ENCODE data around the gene TMEM134. TPM values are rescaled to one million over a fixed set of nuclear protein-coding genes. Genes with fewer than 3 reads are reported as not detected.

TMEM134 gene
- polyA plus RNA-seq, 2 of the 4 experiments (the other 2 are of a cell fraction): 18.8 to 20.6 TPM

GRCh38 chr11:67422891-67423290, 46.2 kb downstream of the TMEM134 start:
- 77% methylated on average over 6 of the region's 6 CpGs for WGBS (ENCODE audit: missing lambda C conversion rate)
- Histone ChIP-seq H3K4me2 (no peak overlapping the region), H3K4me1 (peaks cover 13% of the 10 kb centered on the region), H3K4me3 (no peak overlapping the region), H3K9me3 (no peaks in the 10 kb centered on the region), H3K27ac (no peak overlapping the region)
- ATAC-seq (no peak), FAIRE-seq (no peak), DNase-seq (ENCODE audit: low read depth in 1 of 2, low spot score in 1 of 2) (no peak)
- CTCF ChIA-PET: interaction anchor here (1.0 to 3.0 kb wide), 2 partner anchors 21 to 66 kb away, joined by 4 to 18 read pairs; partner anchors contain the start of gene PPP1CA
- TF ChIP-seq, protein P1, sequence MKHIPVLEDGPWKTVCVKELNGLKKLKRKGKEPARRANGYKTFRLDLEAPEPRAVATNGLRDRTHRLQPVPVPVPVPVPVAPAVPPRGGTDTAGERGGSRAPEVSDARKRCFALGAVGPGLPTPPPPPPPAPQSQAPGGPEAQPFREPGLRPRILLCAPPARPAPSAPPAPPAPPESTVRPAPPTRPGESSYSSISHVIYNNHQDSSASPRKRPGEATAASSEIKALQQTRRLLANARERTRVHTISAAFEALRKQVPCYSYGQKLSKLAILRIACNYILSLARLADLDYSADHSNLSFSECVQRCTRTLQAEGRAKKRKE (CRISPR knock-in tag; IDR thresholded peaks at IDR 0.05; ENCODE audit: low read depth): no peak
- TF ChIP-seq, protein P2, sequence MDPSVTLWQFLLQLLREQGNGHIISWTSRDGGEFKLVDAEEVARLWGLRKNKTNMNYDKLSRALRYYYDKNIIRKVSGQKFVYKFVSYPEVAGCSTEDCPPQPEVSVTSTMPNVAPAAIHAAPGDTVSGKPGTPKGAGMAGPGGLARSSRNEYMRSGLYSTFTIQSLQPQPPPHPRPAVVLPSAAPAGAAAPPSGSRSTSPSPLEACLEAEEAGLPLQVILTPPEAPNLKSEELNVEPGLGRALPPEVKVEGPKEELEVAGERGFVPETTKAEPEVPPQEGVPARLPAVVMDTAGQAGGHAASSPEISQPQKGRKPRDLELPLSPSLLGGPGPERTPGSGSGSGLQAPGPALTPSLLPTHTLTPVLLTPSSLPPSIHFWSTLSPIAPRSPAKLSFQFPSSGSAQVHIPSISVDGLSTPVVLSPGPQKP (IDR thresholded peaks at IDR 0.05; ENCODE audit: low read depth, low read length): no peak
- no peak for TF ChIP-seq RCOR1 (IDR thresholded peaks at IDR 0.05; ENCODE audit: low read depth, low read length)
- POLR2A ChIA-PET: no interaction called here

DNA sequence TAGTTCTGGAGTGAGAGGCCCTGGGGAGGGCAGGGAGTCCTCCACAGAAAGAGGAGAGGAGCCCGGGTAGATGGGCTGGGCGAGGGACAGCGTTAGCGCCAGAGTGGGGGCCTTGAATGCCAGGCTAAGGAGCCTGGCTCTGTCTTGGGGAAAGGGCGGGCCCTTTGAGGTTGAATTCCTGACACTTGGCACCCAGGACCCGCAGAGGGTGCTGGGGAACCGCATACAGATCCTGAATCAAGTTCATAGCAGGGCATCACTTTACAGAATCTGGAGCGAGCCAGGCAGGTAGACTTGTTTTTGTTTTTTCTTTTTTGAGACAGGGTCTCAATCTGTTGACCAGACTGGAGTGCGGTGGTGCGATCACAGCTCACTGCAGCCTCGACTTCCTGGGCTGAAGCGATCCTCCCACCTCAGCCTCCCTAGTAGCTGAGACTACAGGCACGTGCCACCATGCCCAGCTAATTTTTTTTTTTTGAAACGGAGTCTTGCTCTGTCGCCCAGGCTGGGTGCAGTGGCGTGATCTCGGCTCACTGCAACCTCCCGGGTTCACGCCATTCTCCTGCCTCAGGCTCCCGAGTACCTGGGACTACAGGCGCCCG, 47.5 kb downstream of the TMEM134 start:
- DNase-seq (ENCODE audit: low read depth in 1 of 2, low spot score in 1 of 2): peak in 1 of 2 experiments; percentile 41
- FAIRE-seq: no peak
- POLR2A ChIA-PET: interaction anchor here (0.7 to 1.7 kb wide), 5 partner anchors 10 to 133 kb away, joined by 3 to 12 read pairs (median 5); partner anchors contain the start of genes AIP, ANKRD13D, POLD4 and PPP1CA
- Histone ChIP-seq H3K27ac (peak overlapping the region in 1 of 2 experiments; percentile 90; a peak in 3 of 6 replicates), H3K4me3 (peak overlapping the region; percentile 57), H3K4me2 (peak overlapping the region; percentile 97), H3K9me3 (no peaks in the 10 kb centered on the region), H3K4me1 (peaks cover 19% of the 10 kb centered on the region)
- TF ChIP-seq, protein P3, sequence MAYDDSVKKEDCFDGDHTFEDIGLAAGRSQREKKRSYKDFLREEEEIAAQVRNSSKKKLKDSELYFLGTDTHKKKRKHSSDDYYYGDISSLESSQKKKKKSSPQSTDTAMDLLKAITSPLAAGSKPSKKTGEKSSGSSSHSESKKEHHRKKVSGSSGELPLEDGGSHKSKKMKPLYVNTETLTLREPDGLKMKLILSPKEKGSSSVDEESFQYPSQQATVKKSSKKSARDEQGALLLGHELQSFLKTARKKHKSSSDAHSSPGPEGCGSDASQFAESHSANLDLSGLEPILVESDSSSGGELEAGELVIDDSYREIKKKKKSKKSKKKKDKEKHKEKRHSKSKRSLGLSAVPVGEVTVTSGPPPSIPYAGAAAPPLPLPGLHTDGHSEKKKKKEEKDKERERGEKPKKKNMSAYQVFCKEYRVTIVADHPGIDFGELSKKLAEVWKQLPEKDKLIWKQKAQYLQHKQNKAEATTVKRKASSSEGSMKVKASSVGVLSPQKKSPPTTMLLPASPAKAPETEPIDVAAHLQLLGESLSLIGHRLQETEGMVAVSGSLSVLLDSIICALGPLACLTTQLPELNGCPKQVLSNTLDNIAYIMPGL (CRISPR knock-in tag; IDR thresholded peaks at IDR 0.05; ENCODE audit: borderline replicate concordance): no peak
- 67% methylated on average over 22 of the region's 22 CpGs for WGBS (ENCODE audit: missing lambda C conversion rate)
- ATAC-seq: peak; percentile 7 to 55; a peak in 5 of 6 replicates
- CTCF ChIA-PET: interaction anchor here (1.2 to 4.2 kb wide), 2 partner anchors 19 to 35 kb away, joined by 4 to 30 read pairs; partner anchors contain the start of genes PPP1CA and TBC1D10C

DNA sequence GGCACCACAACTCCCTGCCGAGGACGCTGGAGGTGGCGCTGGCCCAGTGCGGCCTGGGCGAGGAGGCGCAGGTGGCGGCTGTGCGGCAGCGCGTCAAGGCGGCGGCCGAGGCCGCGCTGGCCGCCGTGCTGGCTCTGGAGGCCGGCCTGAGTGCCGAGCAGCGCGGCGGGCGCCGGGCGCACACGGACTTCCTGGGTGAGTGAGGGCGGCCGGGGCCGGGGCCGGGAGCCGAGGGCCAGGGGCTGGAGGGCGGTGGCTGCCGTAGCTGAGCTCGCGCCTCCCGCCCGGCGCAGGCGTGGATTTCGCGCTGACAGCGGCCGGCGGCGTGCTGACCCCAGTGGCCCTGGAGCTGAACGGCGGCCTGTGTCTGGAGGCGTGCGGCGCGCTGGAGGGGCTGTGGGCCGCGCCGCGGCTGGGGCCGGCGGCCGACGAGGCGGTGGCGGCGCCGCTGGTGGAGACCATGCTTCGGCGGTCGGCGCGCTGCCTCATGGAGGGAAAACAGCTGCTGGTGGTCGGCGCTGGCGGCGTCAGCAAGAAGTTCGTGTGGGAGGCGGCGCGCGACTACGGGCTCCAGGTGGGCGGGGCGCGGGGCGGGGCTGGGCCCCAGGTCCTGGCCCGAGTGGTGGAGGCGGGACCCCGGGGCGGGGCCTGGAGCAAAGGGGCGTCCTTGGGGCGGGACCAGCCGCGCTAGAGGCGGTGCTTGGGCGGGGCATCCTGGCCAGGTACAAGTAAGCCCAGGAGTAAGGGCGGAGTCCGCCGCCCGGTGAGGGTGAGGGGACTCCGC, 48.2 kb downstream of the TMEM134 start:
- Histone ChIP-seq H3K4me1 (peaks cover 26% of the 10 kb centered on the region), H3K4me3 (peak overlapping the region; percentile 57), H3K4me2 (peak overlapping the region; percentile 97), H3K9me3 (no peaks in the 10 kb centered on the region), H3K27ac (peak overlapping the region; percentile 75 to 90)
- DNase-seq (ENCODE audit: low read depth in 1 of 2, low spot score in 1 of 2) (peak; percentile 80 to 92), ATAC-seq (peak; percentile 68 to 89), FAIRE-seq (no peak)
- ChIA-PET CTCF (interaction anchor here (0.6 to 4.2 kb wide), 5 partner anchors 16 to 74 kb away, joined by 3 to 30 read pairs (median 4); partner anchors contain the start of genes PPP1CA and TBC1D10C), POLR2A (interaction anchor here (0.7 to 1.7 kb wide), 5 partner anchors 9 to 132 kb away, joined by 3 to 12 read pairs (median 5); partner anchors contain the start of genes AIP, ANKRD13D, POLD4 and PPP1CA)
- 1% methylated on average over 12 of the region's 97 CpGs for WGBS (ENCODE audit: missing lambda C conversion rate)
- TF ChIP-seq JUN (IDR thresholded peaks at IDR 0.05) (peak in 1 of 2 experiments; percentile 64; a peak in 2 of 5 replicates), SMC3 (IDR thresholded peaks at IDR 0.05) (no peak), MAX (IDR thresholded peaks at IDR 0.05) (peak; percentile 47; the same call in 1 of the 2 replicates), HOXB5 (CRISPR knock-in tag; IDR thresholded peaks at IDR 0.05) (0 out of 2 replicates have a peak, but pooled peaks have one; percentile 66), MAFK (IDR thresholded peaks at IDR 0.05; ENCODE audit: partially characterized antibody) (peak; percentile 36), POLR2A (IDR thresholded peaks at IDR 0.05; ENCODE audit: low read length) (peak; percentile 61)
- TF ChIP-seq, protein P3 (CRISPR knock-in tag; IDR thresholded peaks at IDR 0.05; ENCODE audit: borderline replicate concordance): no peak

Data from A549 (cell line).